HG03565 (cell line): Measurements from ENCODE around the gene PPP1R3G.
"Not testable (repeated sequence)": the region's sequence is repeated elsewhere in the genome, so short reads cannot be mapped to it uniquely, and the experiment has no call there.

Experiments used
- ATAC-seq: cut with Tn5 transposase; IDR thresholded peaks from one replicate; pipeline ENCODE4 v1.9.1; 2021; ENCODE audit warnings: mild to moderate bottlenecking, moderate library complexity; ENCODE audit not compliant: unreplicated experiment

The PPP1R3G gene

GRCh38 chr6:5084781-5085647, at the start of gene PPP1R3G:
Gene PPP1R3G, plus strand, starts transcription at chr6:5085341. Its CDS starts 145 bp downstream, at chr6:5085486.
- no peak for ATAC-seq

DNA sequence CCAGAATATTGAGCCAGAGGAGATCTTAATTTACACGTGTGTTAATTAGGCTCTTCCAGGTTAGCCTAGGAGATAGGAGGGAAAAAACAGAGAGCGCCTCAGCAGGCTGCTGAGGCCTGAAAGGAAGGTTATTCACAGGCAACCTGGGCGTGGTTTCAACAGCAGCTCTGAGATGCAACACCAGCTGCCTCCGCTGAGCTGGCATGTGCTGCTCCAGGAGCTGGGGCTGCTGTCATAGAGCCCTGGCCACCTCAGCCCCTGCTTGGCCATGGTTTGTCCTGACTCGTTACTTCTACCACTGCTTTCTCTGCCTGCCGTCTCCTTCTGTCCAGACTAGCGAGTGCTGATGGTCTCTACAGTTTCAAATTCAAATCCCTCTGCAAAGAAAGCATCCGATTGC, 48.9 kb upstream of the PPP1R3G start:
- no peak for ATAC-seq

DNA sequence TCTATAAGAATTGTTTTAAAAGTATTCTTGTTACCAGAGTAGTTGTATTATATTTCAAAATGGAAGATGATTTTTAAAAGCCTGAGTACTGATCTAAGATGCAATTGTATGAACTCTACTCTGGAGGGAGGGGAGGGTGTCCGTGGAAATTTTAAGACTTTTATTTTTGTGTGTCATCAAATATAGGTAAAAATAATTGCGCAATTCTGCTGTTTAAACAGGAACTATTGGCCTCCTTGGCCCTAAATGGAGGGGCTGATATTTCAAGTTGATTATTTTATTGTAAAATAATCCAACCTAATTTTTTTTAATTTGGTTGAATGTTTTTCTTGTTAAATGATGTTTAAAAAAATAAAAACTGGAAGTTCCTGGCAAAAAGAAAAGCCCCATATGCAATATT, 43.2 kb upstream of the PPP1R3G start:
- ATAC-seq: no peak

DNA sequence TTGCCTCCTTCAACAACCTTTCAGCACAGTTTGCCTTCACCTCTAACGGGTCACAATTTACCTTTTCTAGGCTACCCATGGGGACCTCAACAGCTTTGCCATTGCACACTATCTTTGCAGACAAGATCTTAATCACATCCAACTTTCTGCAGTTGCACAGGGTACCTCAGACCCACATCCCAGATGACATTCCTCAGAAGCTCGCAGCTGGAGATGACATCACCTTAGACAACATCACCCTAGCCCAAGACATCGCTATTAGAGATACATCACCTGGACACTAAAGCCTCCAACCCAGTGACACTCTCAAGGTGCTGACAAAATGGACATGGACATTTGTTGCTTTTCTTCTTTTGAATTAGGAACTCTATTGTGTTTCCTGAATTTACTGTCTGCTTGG, 42.7 kb upstream of the PPP1R3G start:
- no peak for ATAC-seq

- no peak for ATAC-seq
Observed at GRCh38 chr6:5044866-5045265, 40.3 kb upstream of the PPP1R3G start.

DNA sequence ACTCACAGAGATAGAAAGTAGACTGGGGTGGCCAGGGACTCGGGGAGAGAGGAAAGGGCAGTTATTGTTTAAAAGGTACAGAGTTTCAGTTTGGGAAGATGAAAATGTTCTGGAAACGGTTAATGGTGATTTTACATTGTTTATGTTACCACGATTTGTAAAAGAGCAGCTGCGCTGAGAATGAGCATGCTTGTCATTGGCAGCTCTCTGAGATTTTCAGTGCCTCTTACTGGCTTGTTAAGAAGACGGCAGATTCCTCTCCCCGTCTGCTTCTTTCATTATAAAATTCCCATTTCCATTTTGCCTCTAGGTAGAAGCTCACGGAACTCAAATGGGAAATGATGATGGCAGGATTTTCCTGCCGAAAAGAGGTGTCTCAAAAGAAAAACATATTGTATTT, 39.7 kb upstream of the PPP1R3G start:
- no peak for ATAC-seq

DNA sequence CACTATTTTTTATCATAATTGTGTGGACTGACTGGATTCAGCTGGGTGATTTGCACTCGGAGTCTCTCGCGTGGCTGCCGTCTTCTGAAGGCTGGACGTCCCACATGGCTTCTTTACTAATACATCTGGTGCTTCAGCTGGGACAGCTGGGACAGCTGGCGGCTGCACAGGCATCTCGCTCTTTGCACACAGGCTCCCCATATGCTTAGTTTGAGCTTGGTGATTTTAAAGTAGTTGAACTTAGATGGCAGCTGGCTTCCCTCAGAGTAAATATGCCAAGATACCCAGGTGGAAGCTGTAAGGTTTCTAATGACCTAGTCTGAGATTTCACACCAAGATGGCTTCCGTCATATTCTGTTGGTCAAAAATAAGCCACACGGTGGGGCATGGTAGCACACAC, 38.7 kb upstream of the PPP1R3G start:
- ATAC-seq: no peak

DNA sequence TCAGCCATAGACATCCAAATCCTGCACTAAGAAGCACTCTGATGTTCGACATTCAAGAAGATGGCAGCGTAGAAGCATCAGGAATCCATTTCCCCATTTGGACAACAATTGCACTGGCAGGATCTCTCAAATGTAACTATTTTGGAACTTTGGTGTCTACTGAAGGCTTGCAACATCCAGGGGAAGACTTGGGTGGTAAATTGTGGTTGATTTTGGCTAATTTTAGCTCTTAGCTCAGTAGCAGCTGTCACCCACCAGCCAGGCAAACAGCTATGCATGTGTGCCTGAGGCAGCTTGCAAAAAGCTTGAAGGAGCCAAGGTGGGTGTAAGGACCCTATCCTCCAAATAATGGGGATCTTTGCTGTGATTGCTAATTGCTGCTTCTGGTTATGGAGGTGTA, 35.1 kb upstream of the PPP1R3G start:
- no peak for ATAC-seq

GRCh38 chr6:5051394-5051793, 33.7 kb upstream of the PPP1R3G start:
- no peak for ATAC-seq

DNA sequence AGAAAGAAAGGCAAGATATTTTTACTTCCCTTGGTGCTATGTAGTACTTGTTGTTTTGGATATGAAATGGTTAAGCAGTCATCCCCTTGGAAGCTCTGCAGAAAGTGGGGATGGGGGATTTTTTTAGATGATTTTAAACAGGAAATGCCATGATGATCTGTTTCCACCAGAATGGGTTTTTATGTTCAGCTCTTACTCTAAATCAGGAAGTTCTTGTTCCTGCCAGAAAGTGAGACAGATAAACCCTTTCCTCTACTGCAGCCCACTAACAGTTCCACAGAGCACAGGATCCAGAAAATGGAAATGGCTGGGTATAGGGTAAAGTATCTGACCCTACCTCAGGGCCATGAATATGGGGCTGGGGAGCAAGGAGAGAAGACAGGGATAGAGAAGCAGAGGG, 32.1 kb upstream of the PPP1R3G start:
- ATAC-seq: no peak

DNA sequence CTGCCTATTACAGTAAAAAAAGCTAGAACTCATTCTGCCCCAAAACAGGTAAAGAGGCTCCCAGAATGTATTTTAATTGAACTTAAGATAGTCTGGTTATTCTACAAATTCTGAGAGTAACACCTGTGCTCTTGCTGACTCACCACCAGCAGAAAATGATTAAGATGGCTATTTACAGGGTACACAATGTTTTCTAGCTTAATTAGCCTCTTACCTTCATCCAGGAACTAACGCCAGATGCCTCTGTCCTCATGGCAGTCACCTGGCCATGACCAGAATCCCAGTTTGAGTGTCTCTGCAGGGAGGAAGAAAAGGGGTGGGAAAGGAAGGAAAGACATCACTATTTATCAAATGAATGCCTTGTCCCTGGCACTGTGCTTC, 31.3 kb upstream of the PPP1R3G start:
- no peak for ATAC-seq

DNA sequence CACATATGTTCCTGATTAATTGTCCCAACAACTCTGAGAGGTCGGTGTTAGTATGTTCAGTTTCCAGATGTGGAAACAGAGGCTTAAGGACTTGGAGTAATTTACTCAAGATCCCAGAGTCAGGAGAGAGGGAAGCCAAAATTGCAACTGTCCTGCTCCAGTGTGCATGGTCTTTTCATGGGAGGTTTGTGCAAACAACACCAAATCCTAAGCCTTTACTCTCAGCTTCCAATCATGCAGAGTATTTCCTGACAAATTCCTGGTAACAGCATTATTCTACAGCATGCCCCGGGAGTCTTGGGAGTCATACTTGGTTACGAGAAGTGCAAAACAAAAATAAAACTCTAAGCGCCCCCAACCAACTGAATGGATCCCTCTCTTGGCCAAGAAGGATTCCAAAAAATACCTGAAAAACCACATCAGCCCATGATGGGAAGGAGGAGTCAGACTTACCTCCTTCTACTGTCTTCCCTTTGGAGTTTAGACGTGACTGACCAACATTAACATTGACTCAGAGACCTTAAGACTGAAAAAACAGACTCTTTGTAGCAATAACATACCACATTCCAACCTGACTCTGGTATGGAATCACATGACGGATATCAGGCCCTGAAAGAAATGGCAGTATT, 30.8 kb upstream of the PPP1R3G start:
- ATAC-seq: no peak

DNA sequence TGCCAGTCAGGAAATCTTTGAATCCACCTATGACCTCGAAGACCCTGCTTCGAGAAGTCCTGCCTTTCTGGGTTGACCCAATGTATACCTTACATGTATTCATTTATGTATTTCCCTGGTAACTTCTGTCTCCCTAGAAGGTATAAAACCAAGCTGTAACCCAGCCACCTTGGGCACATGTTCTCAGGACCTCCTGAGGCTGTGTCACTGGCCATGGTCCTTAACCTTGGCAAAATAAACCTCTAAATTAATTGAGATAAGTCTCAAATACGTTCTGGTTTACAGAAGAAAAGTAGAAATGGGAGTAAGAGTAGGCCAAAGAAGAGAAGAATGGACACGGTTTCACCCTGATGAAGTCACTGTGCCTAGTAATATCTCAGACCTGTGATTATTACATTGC, 30.0 kb upstream of the PPP1R3G start:
- no peak for ATAC-seq

GRCh38 chr6:5058254-5058653, 26.9 kb upstream of the PPP1R3G start:
- no peak for ATAC-seq

DNA sequence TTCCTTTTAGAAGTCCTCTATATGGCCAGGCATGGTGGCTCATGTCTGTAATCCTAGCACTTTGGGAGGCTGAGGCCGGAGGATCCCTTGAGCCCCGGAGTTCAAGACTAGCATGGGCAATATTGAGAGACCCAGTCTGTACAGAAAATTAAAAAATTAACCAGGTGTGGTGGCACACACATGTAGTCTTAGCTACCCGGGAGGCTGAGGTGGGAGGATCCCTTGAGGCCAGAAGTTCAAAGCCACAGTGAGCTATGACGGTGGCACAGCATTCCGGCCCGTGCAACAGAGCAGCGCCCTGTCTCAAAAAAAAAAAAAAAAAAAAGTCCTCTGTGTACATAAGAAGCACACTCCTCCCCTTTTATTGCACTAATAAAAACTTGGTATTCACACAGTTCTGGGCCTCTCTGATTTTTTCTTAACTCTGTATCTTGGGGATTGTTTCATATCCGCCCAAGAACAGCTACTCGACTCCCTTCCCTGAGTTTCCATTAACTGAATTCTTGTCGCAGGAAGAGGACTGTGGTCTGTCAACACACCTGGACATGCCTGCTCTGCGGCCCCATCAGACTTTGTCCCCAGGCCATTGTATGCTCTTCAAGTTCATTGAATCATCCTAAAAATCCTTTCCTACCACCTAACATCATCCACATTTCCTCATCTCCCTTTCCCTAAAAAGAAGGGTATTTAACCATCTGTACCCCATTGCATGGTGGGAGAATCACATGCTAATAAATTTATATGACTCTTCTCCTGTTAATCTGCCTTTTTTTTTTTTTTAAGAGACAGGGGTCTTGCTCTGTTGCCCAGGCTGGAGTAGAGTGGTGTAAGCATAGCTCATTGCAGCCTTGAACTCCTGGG, 25.9 kb upstream of the PPP1R3G start:
- no peak for ATAC-seq

- not testable (repeated sequence) for ATAC-seq
Observed at GRCh38 chr6:5060439-5060838, 24.7 kb upstream of the PPP1R3G start.

- ATAC-seq: no peak
Observed at GRCh38 chr6:5061152-5061551, 24.0 kb upstream of the PPP1R3G start.

DNA sequence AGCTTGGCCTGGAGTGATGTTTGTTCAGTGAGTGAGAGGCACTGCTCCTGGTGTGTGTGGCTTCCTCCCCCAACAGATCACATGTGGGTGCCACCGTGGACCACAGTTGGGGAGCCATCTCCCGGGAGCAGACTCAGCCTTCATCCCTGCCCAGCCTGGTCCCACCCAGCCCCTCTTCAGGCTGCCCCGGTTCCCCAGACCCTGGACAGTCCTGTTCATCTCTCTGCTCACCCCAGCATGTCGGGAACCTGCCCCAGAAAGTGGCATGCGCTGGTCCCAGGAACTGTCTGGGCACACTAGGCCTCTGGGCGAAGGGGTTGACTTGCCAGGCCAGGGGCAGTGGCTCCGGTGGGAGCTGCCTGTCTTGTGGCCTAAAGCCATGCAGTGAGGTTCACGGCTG, 21.5 kb upstream of the PPP1R3G start:
- no peak for ATAC-seq

DNA sequence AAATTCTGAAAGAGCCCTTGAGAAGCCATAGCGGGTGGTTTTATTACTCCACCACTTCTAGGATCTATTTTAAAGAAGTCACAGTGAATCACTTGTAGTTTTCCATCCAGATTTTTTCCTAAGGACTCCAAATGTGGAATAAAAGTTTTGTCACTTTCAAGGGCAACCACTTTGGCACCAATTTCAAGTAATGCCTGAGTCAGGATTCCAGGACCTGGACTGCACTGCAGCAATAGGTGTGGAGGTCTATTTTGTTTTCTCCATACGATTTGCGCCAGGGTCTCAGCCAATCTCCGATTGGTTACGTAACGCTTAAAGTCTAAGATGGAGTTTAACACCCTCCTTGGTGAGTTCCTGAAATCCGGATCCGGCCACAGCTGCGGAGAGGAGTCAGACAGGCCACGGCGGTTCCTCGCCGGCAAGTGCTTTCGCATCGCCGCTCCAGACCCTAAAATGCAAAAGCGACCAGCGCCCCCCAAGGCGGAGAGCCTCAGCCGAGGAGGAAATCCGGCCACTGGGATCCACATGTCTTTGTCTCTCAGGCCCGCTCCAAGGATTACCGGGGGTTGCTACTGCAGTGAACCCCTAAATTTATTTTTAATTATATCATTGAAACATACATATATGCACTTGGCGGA, 18.6 kb upstream of the PPP1R3G start:
- ATAC-seq: no peak

DNA sequence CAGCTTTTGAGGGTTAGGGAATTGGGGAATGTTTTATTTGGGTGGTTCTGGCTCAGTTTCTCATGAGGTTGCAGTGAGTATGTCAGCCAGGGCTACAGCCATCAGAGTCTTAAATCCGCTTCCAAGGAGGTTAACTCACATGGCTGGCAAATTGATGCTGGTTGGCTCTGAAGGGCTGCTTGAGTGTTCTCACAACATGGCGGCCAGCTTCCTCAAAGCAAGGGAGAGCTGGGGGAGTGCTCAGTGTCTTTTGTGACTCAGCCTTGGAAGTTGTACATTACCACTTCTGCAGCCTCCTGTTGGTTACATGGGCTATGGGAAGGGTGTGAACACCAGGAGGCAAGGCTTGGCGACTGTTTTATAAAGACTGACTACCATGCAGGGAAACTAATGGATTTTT, 17.8 kb upstream of the PPP1R3G start:
- ATAC-seq: no peak

DNA sequence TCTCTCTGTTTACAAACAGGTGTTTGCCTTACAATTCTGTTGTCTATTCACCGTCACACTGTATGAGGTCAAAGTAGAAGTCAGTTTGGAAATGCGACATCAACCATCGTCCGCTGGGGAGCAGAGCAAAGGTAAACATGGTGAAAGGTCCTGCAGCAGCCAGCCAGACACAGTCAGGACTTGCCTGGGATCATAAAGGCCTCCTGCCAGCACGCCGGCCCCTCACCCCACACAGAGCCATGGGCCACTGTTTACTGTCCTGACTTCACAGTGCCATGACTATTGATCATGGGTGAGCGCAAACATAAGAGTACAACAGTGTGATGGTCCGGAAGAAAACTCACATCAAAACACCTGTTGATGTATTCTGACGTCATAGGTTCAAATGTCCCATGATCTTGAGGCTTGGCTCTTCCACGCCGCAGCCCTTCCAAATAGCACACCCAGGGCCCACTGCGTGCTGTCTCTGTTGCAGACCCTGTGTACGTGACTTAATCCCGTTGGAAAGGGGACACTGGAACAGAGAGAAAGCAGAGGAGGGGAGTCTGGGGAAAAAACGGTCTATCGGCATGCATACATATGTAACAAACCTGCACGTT, 16.9 kb upstream of the PPP1R3G start:
- no peak for ATAC-seq
